Suprapubic skin (tissue), 3 donors: ENCODE data around the gene MSANTD2.

Source experiments
- CTCF ChIP-seq, 2 donors: fragments of 200-600 bp in 1 of 2; fragments of 450-650 bp in 1 of 2; sonication (generic) in 1 of 2; IDR thresholded peaks; one replicate each; pipeline ENCODE4 v1.5.1; 2016 to 2019; ENCODE audit warnings: antibody characterized with exemption in 2 of 2, mild to moderate bottlenecking in 1 of 2, moderate library complexity in 1 of 2
- POLR2A ChIP-seq, 2 donors: fragments of 450-650 bp; IDR thresholded peaks; one replicate each; pipeline ENCODE4 v1.6.1; 2017; ENCODE audit warnings: antibody characterized with exemption in 2 of 2, mild to moderate bottlenecking in 2 of 2, moderate library complexity in 2 of 2

- TF ChIP-seq CTCF (IDR thresholded peaks at IDR 0.05): no peak
- TF ChIP-seq POLR2A (IDR thresholded peaks at IDR 0.05): no peak
These were observed 7.0 kb upstream of the MSANTD2 start for GRCh38 chr11:124807201-124807600.
